GM12875 (cell line): ENCODE data around the gene ARMH1.

Experiments used
- H3K4me3 ChIP-seq: one replicate; pipeline ENCODE4 v1.5.1; 2011; ENCODE audit warnings: low read depth, low read length, control low read depth
- TF ChIP-seq, protein P1 (sequence below): IDR thresholded peaks from 2 replicates; pipeline ENCODE4 v1.5.1; 2011; ENCODE audit warnings: low read depth, mild to moderate bottlenecking, control low read depth, inconsistent platforms, low read length, moderate library complexity, borderline replicate concordance; ENCODE audit not compliant: insufficient read depth

The ARMH1 gene

DNA sequence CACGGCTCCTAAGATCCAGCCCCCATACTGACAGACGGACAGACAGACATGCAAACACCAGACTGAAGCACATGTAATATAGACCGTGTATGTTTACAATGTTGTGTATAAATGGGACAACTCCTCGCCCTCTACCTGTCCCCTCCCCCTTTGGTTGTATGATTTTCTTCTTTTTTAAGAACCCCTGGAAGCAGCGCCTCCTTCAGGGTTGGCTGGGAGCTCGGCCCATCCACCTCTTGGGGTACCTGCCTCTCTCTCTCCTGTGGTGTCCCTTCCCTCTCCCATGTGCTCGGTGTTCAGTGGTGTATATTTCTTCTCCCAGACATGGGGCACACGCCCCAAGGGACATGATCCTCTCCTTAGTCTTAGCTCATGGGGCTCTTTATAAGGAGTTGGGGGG is 23.4 kb upstream of the ARMH1 start:
- TF ChIP-seq, protein P1, sequence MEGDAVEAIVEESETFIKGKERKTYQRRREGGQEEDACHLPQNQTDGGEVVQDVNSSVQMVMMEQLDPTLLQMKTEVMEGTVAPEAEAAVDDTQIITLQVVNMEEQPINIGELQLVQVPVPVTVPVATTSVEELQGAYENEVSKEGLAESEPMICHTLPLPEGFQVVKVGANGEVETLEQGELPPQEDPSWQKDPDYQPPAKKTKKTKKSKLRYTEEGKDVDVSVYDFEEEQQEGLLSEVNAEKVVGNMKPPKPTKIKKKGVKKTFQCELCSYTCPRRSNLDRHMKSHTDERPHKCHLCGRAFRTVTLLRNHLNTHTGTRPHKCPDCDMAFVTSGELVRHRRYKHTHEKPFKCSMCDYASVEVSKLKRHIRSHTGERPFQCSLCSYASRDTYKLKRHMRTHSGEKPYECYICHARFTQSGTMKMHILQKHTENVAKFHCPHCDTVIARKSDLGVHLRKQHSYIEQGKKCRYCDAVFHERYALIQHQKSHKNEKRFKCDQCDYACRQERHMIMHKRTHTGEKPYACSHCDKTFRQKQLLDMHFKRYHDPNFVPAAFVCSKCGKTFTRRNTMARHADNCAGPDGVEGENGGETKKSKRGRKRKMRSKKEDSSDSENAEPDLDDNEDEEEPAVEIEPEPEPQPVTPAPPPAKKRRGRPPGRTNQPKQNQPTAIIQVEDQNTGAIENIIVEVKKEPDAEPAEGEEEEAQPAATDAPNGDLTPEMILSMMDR = no peak
- no peak overlapping the region for H3K4me3 ChIP-seq

DNA sequence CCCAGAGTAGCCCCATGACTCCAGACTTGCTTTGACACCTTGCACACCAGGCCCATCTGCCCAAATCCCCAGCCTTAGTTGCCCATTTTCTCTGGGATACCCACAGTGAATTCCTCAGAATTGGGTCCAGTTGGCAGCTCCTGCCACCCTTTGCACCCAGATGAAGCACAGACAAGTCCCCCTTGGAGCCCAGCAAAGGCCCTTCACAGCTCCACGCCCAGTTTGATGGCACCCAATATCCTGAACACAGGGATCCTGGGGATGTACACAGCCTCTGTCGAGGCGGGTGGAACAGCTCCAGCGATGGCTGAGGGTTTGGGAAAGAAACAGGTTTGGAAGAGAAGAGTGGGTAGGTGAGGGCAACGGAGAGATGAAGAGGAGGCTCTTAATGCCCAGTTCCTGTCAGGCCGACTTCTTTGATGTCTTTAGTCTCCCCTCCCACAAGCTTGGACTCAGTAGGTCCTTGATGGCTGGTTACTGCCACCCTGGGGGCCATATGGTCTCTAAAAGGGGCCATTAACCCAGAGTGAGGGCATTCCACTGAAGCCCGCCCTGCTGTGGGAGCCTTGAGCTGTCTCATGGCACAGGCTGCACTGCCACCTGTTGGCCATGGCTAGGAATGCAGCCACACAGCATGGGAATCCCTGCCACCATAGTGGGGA is 21.9 kb upstream of the ARMH1 start:
- TF ChIP-seq, protein P1 = peak; percentile 99
- no peak overlapping the region for H3K4me3 ChIP-seq

GRCh38 chr1:44653107-44653964 is 21.2 kb upstream of the ARMH1 start:
- no peak overlapping the region for H3K4me3 ChIP-seq

GRCh38 chr1:44654621-44655187 is 19.8 kb upstream of the ARMH1 start:
- no peak overlapping the region for H3K4me3 ChIP-seq
- TF ChIP-seq, protein P1 = no peak

More at GRCh38 chr1:44653107-44653964, 21.2 kb upstream of the ARMH1 start:
- TF ChIP-seq, protein P1 = no peak

DNA sequence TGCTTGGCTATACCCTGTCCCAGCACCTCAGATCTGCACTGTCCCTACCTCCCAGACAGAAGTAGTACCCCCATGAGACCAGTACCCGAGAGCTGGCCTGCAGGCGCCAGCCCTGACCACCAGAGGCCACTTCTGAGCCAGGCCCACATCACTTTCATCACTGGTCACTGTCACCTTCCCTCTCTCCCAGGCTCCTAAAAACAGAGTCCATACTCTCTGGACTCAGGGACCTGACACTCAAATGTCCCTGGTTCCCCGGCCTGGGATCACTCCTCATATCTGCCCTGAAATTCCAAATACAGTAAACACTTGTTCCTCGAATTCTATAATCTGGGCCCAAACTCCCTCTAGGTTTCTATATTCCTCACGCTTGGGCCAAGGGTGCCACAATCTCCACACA is 18.9 kb upstream of the ARMH1 start:
- TF ChIP-seq, protein P1 = peak; percentile 89
- H3K4me3 ChIP-seq = no peak overlapping the region

DNA sequence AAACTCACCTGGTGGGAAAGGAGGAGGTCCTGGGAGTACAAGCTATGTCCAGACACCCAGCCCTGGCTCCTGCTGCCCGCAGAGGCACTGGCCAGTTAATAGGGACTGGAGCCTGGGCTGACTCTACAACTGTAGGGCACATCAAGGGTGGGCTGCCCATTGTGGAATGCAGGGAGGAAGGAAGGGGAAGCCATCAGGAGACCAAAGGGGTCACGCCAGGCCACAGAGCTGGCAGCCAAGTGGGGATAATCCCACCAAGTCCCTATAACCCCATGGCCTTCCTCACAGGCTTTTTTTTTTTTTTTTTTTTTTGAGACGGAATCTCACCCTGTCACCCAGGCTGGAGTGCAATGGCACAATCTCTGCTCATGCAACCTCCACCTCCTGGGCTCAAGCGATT is 14.9 kb upstream of the ARMH1 start:
- H3K4me3 ChIP-seq = no peak overlapping the region
- TF ChIP-seq, protein P1 = no peak

- H3K4me3 ChIP-seq = no peak overlapping the region
- TF ChIP-seq, protein P1 = no peak
These were observed 14.3 kb upstream of the ARMH1 start for GRCh38 chr1:44660176-44660575.
